Neural progenitor cell (in vitro differentiated cells): ENCODE measurements around the gene PRSS57. TPM values are rescaled to one million over a fixed set of nuclear protein-coding genes. Genes with fewer than 3 reads are reported as not detected.

Experiments used
- DNase-seq: peaks from one replicate; pipeline ENCODE4 v3.0.0-alpha.2; 2016; ENCODE audit warnings: low spot score
- H2AFZ ChIP-seq: fragments of 200-600 bp; sonication (generic); replicated peaks from 2 replicates; pipeline ENCODE4 v1.6.1; 2016; ENCODE audit warnings: antibody characterized with exemption
- H3F3A ChIP-seq: fragments of 200-600 bp; sonication (generic); 2 replicates; pipeline ENCODE4 v1.6.1; 2016; ENCODE audit warnings: antibody characterized with exemption, low read depth
- H3K27ac ChIP-seq: fragments of 200-600 bp; sonication (generic); 2 replicates; pipeline ENCODE4 v1.5.1; 2016; ENCODE audit warnings: mild to moderate bottlenecking
- H3K27me3 ChIP-seq: fragments of 200-600 bp; sonication (generic); 2 replicates; pipeline ENCODE4 v1.6.1; 2016; ENCODE audit warnings: mild to moderate bottlenecking, moderate library complexity
- H3K36me3 ChIP-seq: fragments of 200-600 bp; sonication (generic); 2 replicates; pipeline ENCODE4 v1.5.1; 2016
- H3K4me1 ChIP-seq: fragments of 200-600 bp; sonication (generic); 2 replicates; pipeline ENCODE4 v1.6.1; 2016; ENCODE audit warnings: mixed run types
- H3K4me2 ChIP-seq: fragments of 200-600 bp; sonication (generic); 2 replicates; pipeline ENCODE4 v1.6.1; 2016
- H3K4me3 ChIP-seq: fragments of 200-600 bp; sonication (generic); 2 replicates; pipeline ENCODE4 v1.5.1; 2016
- H3K79me2 ChIP-seq: fragments of 200-600 bp; sonication (generic); 2 replicates; pipeline ENCODE4 v1.6.1; 2016; ENCODE audit warnings: low read depth
- H3K9ac ChIP-seq: fragments of 200-600 bp; sonication (generic); 2 replicates; pipeline ENCODE4 v1.6.1; 2016
- H3K9me3 ChIP-seq: fragments of 200-600 bp; sonication (generic); 2 replicates; pipeline ENCODE4 v1.5.1; 2016; ENCODE audit warnings: low read depth
- H4K20me1 ChIP-seq: fragments of 200-600 bp; sonication (generic); 2 replicates; pipeline ENCODE4 v1.6.1; 2016; ENCODE audit warnings: low read depth
- H3K27ac Mint-ChIP-seq: 3 replicates; pipeline ENCODE4 v1.8.0; 2021; ENCODE audit warnings: mixed read lengths
- H3K27me3 Mint-ChIP-seq: 2 replicates; pipeline ENCODE4 v1.8.0; 2022; ENCODE audit warnings: low read depth, mild to moderate bottlenecking, inconsistent platforms, moderate library complexity, mixed read lengths; ENCODE audit not compliant: insufficient read depth
- H3K36me3 Mint-ChIP-seq: 3 replicates; pipeline ENCODE4 v1.8.0; 2021; ENCODE audit warnings: mixed read lengths
- H3K4me1 Mint-ChIP-seq: 3 replicates; pipeline ENCODE4 v1.8.0; 2021; ENCODE audit warnings: mixed read lengths
- H3K4me3 Mint-ChIP-seq: 3 replicates; pipeline ENCODE4 v1.8.0; 2021; ENCODE audit warnings: mild to moderate bottlenecking, moderate library complexity, mixed read lengths
- H3K9me3 Mint-ChIP-seq: 3 replicates; pipeline ENCODE4 v1.8.0; 2020; ENCODE audit warnings: mixed read lengths
- CTCF ChIP-seq: fragments of 200-600 bp; sonication (generic); IDR thresholded peaks from 2 replicates; pipeline ENCODE4 v1.5.1; 2017; ENCODE audit warnings: antibody characterized with exemption, mild to moderate bottlenecking
- EZH2 ChIP-seq: fragments of 200-600 bp; sonication (generic); IDR thresholded peaks from 2 replicates; pipeline ENCODE4 v1.6.1; 2017; ENCODE audit warnings: antibody characterized with exemption, mild to moderate bottlenecking, moderate library complexity
- EZH2phosphoT487 ChIP-seq: fragments of 200-600 bp; sonication (generic); IDR thresholded peaks from 2 replicates; pipeline ENCODE4 v1.6.1; 2017; ENCODE audit warnings: antibody characterized with exemption
- total RNA-seq: library from RNA; depleted of rRNA; stranded (reverse); fragments of >200 nt; gene quantifications from 2 replicates; pipeline ENCODE4 v1.2.3, GENCODE V29; 2015; ENCODE audit warnings: low replicate concordance

The PRSS57 gene
- total RNA-seq, 1 donor from 2014 or later, result not detected

- Histone ChIP-seq H3K79me2 (no peaks in the 10 kb centered on the region), H3K4me3 (no peak overlapping the region), H3K27ac (no peak overlapping the region), H3K9ac (no peak overlapping the region), H3F3A (no peaks in the 10 kb centered on the region), H3K4me2 (no peak overlapping the region), H3K36me3 (no peaks in the 10 kb centered on the region), H3K4me1 (no peaks in the 10 kb centered on the region), H4K20me1 (no peaks in the 10 kb centered on the region), H3K27me3 (no peaks in the 10 kb centered on the region), H2AFZ (no peak overlapping the region), H3K9me3 (no peaks in the 10 kb centered on the region)
- H3K36me3 Mint-ChIP-seq, result no peaks in the 10 kb centered on the region
- peaks cover 3% of the 10 kb centered on the region for H3K4me1 Mint-ChIP-seq
- H3K27me3 Mint-ChIP-seq, result peaks cover 19% of the 10 kb centered on the region
- H3K27ac Mint-ChIP-seq, result no peak overlapping the region
- H3K4me3 Mint-ChIP-seq, result no peak overlapping the region
- peaks cover 5% of the 10 kb centered on the region for H3K9me3 Mint-ChIP-seq
- TF ChIP-seq EZH2 (no peak), CTCF (no peak), EZH2phosphoT487 (no peak)
- DNase-seq, result no peak
These were observed 5.0 kb downstream of the PRSS57 start for GRCh38 chr19:690203-690602.

GRCh38 chr19:688992-689391, 6.3 kb downstream of the PRSS57 start:
- H3K79me2 ChIP-seq, result no peaks in the 10 kb centered on the region
- no peaks in the 10 kb centered on the region for H3F3A ChIP-seq
- peak overlapping the region; percentile 10 for H3K27ac Mint-ChIP-seq
- no peak overlapping the region for H3K9ac ChIP-seq
- H3K9me3 ChIP-seq, result no peaks in the 10 kb centered on the region
- peaks cover 3% of the 10 kb centered on the region for H3K4me1 Mint-ChIP-seq
- no peaks in the 10 kb centered on the region for H3K36me3 ChIP-seq
- no peak overlapping the region for H3K4me2 ChIP-seq
- no peaks in the 10 kb centered on the region for H3K4me1 ChIP-seq
- no peak overlapping the region for H2AFZ ChIP-seq
- H4K20me1 ChIP-seq, result no peaks in the 10 kb centered on the region
- TF ChIP-seq EZH2 (no peak), CTCF (no peak), EZH2phosphoT487 (no peak)
- H3K9me3 Mint-ChIP-seq, result peaks cover 5% of the 10 kb centered on the region
- H3K27ac ChIP-seq, result no peak overlapping the region
- H3K27me3 ChIP-seq, result no peaks in the 10 kb centered on the region
- H3K36me3 Mint-ChIP-seq, result no peaks in the 10 kb centered on the region
- H3K27me3 Mint-ChIP-seq, result peaks cover 19% of the 10 kb centered on the region
- DNase-seq, result no peak
- peak overlapping the region; percentile 57 for H3K4me3 Mint-ChIP-seq
- no peak overlapping the region for H3K4me3 ChIP-seq

GRCh38 chr19:688214-688613, 7.0 kb downstream of the PRSS57 start:
- no peaks in the 10 kb centered on the region for H3F3A ChIP-seq
- H3K9me3 Mint-ChIP-seq, result peaks cover 5% of the 10 kb centered on the region
- no peak for DNase-seq
- no peaks in the 10 kb centered on the region for H3K36me3 ChIP-seq
- H3K27ac ChIP-seq, result no peak overlapping the region
- H3K4me1 ChIP-seq, result no peaks in the 10 kb centered on the region
- no peak overlapping the region for H3K4me3 ChIP-seq
- no peak overlapping the region for H3K27ac Mint-ChIP-seq
- H3K9me3 ChIP-seq, result no peaks in the 10 kb centered on the region
- H3K79me2 ChIP-seq, result no peaks in the 10 kb centered on the region
- no peaks in the 10 kb centered on the region for H4K20me1 ChIP-seq
- H2AFZ ChIP-seq, result no peak overlapping the region
- H3K27me3 Mint-ChIP-seq, result peaks cover 19% of the 10 kb centered on the region
- no peak overlapping the region for H3K4me2 ChIP-seq
- H3K4me1 Mint-ChIP-seq, result peaks cover 3% of the 10 kb centered on the region
- peak overlapping the region; percentile 27 for H3K4me3 Mint-ChIP-seq
- H3K36me3 Mint-ChIP-seq, result no peaks in the 10 kb centered on the region
- H3K9ac ChIP-seq, result no peak overlapping the region
- TF ChIP-seq EZH2phosphoT487, result no peak
- TF ChIP-seq EZH2, result no peak
- TF ChIP-seq CTCF, result no peak
- no peaks in the 10 kb centered on the region for H3K27me3 ChIP-seq
